DLD1 (cell line): Measurements from ENCODE around the gene EREG.
"Not testable (repeated sequence)": the region's sequence is repeated elsewhere in the genome, so short reads cannot be mapped to it uniquely, and the experiment has no call there.

Source experiments
- in situ Hi-C: cut with HindIII; loops from 2 replicates; pipeline ENCODE4 v1.10.0; 2017; ENCODE audit warnings: low sequenced_read_pairs

The EREG gene

DNA sequence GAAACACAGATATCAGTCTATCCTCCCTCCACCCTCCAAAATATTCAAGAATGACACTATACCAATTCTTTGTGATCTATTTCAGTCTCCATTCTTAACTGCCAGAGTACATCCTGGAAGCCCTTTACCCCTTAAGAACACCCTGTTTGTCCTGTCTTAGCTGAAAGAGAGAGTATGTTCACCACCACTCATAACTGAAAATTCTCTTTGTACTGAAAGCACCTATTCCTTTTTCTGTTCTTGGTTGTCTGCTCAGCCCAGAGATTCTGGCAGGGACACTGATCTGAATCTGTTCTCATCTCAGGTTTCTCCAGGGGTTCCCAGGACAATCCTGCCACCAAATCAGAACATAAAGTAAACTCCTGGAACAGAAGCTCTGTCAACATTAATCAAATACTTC is 25.4 kb upstream of the EREG start:
- in situ Hi-C loops = no loop called here

DNA sequence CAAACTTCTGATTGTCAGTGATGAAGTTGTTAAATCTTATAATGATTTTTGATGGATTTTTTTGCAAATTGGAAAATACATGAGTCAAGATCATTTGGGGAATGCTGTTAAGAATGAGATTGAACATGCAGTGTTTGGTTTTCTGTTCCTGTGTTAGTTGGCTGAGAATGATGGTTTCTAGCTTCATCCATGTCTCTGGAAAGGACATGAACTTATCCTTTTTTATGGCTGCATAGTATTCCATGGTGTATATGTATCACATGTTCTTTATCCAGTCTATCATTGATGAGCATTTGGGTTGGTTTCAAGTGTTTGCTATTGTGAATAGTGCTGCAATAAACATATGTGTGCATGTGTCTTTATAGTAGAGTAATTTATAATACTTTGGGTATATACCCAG is 24.5 kb upstream of the EREG start:
- in situ Hi-C loops = not testable (repeated sequence)

DNA sequence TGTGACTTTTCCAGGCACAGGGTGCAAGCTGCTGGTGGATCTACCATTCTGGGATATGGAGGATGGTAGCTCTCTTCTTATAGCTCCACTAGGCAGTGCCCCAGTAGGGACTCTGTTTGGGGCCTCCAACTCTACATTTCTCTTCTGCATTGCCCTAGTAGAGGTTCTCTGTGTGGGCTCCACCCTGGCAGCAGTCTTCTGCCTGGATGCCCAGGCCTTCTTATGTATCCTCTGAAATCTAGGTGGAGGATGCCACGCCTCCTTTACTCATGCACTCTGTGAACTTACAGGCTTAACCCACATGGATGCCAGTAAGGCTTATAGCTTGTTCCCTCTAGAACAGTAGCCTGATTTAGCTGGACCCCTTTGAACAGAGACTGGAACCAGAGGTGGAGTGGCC is 20.9 kb upstream of the EREG start:
- in situ Hi-C loops = no loop called here

DNA sequence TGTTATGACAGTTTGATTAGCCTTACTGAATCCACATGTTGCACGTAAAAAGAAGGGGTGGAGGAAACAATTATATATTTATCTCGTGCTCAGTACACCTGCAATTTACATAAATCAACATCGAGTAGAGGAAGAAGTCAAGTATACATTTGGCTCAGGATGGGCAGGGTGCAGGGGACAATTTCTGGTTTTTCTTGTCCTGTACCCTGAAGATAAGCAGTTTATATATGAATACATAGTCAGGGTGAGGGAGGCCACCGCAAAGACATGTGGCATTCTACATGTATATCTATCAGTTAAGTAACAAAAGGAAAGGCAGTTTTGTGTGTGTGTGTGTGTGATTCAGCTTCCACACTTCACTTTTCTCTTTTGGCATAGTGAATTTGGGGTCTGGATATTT is 11.1 kb upstream of the EREG start:
- in situ Hi-C loops = no loop called here

DNA sequence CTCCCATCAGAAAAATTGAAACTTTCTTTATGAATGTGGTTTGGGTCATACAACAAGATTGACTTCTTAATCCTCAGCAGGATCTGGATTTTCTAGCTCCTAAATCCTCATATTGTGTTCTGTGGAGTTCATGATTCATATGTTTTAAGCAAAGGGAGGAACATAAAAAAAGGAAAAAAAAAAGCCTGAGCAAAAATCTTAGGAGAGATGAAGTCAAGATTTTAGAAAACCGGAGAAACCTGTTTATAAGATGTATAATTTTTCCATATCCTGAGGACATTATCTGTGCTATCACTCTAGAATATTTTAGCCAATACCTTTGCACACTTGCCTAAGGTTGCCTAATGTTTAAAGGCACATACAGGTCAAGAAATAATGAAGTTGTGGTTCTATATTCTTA is 7.0 kb upstream of the EREG start:
- in situ Hi-C loops = no loop called here

DNA sequence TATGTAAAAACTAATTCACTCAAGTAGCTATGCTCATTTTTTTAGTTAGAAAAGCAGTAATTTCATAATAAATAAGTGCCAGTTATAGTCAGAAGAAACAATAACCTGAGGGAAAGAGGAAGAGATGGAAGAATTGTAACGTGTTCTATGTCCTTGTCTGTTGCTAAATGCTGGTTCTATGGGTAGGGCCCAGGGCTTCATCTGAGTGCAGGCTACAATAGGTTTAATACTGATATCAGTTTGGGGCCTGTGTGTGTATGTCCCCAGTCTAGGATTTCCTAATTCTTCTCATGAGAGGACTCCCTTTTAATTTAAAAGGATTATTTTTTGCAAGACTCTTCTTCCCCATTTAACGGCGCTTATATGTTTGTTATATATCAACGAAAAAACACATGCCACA is 3.3 kb upstream of the EREG start:
- in situ Hi-C loops = no loop called here

DNA sequence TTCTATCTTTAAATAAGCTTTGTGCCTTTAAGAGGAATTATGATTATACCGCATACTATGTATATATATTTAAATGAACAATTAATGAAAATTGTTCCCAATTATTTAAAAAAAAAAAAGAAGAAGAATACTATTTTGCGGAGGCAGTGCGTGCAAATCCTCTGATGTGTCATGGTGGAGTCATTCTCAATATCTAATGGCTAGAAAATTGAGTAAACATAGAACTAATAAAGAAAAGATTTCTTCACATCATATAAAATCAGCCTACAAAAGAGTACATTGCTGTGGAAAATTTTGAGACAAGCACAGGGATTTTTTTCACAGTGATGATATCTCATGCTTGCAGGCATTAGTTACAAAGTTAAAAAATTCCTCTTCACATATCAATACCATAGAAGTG is 2.6 kb upstream of the EREG start:
- in situ Hi-C loops = no loop called here

DNA sequence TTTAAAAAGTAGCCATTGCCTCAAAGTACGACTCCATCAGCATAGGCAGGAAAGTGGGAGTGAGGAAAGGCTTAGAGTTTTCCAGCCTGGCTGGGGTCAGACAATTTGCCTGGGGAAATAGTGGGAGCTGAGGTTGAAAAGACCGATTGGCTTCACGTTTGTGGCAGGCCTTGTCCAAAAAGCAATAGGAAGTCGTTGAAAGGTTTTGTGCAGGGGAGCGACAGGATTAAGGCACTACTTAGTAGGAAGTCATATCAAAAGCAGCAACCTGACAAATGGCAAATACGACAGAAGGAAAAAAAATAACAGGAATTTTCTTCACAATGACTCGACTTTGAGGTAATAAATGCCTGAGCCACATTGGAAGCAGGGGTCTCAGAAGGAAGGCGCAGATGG is 691 bp upstream of the EREG start:
- in situ Hi-C loops = no loop called here

DNA sequence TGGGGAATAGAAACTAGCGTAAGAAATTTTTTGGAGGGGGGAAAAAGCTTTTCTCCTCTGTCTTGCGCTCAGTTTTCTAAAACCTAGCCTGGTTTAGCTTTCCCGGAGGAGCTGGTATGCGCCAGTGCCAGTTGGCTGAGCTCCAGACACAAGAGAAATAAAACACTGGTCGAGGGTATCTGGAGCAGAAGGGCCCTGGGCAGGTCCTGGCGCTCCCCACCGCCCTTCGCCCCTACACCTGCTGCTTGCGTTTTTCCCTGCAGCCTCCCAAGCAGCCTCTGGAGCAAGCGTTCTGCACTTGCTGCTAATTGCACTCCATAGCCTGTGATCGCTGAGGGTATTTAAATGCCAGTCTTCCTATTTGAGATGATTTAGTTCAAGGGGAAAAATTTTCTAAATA is 816 bp downstream of the EREG start:
- in situ Hi-C loops = no loop called here

DNA sequence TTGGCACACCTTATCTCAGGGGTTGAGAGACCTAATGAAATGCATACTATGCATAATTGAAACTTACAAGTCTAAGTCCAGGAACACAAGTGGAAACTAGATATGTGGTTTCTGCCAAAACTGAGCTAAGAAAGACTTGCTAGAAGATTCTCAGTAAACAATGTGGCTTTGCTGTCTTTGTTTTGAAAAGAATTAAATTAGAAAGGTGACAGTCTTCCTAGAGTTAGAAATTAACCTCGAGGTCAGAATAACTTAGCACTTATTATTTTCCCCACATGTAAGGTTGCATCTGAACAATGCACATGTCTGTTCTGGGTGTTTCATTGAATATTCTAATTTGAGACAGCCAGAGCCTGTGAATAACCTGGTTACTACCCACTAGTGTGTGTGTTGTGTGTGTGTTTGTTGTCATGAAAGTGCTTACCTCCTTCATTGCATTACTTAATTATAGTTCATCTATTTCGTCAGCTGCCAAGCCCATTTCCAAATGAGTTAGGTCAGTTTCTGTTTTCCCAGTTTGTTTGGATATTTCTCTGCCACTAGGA is 1.5 kb downstream of the EREG start:
- in situ Hi-C loops = no loop called here

DNA sequence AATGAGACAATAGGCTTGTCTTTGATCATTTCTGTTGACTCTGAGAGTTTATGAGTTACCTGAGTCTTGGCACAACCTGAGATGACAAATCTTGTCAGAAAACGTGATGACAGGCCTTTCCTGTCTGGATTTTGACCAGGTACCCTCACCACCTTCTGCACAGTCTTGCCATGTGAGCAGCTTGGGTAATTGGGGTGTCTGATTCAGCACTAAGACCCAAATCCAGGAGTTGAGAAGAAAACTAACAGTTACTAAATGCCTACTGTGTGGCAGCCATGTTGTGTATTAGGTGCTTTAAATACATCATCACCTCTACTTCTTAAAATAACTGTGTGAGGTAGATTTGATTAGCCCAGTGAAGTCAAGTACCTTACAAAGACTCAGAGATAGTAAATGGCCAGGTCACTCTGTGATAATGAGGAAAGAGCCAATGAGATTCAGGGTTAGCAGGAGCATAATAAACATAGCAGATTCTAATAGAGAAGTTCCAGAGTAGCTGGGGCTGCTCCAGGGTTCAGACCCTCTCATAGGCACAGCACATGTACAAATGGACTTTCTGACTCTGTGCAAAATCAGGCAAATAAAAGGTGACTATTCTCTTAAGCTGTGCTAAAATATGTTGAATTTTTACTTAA is 2.8 kb downstream of the EREG start:
- in situ Hi-C loops = no loop called here

DNA sequence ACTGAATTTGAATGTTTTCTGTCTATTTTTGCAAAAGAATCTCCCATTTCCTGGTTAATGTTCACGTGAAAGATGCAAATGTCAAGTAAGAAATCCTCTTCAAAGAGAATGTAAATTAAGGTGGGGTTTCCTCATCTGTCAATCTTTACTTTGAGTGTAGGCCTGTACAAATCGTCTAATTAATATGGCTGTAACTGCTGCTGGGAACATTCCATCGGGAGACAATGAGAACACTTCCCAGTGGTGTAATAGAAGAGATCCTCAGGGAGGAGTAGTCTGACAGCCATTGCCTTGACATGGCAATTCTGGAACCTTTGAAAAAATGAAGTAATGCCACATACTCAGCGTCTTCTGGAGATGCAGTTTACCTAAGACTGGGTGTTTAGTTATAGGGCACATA is 3.7 kb downstream of the EREG start:
- in situ Hi-C loops = no loop called here

DNA sequence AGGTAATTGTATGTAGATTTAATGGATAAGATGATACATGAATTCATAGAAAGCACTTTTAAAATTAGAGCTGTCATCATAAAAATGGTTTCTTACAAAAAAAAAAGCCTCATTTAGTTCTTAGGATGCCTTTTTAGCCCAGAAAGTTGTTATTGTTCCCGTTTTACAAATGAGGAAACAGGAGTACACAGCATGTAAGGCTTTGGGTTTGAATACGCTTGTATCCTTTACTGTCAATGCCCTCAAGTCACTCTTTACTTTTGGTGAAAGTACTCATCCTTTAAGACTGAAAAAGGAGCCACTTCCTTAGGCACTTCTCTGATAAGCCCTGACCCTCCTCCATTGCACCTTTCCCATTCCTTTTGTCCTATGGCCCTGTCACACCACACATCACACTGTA is 4.9 kb downstream of the EREG start:
- in situ Hi-C loops = loop anchor here (10.0 kb wide), 1 partner anchor 175 kb away; no protein-coding TSS in a partner anchor

DNA sequence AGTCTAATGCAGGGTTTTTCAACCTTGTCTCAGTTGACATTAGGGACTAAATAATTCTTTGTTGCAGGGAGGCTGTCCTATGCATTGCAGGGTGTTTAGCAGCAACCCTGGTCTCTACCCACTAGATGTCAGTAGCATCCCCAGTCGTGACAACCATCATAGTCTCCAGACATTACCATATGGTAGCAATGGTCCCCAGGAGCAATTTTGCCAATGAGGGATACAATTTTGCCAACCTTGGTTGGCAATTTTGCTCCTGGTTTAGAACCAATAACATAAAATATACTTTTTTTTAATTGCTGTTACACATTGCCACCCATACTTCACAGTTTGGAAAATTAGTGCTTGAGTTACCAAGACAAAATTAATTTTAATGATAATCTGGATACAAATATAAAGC is 6.0 kb downstream of the EREG start:
- in situ Hi-C loops = loop anchor here (10.0 kb wide), 1 partner anchor 174 kb away; no protein-coding TSS in a partner anchor

DNA sequence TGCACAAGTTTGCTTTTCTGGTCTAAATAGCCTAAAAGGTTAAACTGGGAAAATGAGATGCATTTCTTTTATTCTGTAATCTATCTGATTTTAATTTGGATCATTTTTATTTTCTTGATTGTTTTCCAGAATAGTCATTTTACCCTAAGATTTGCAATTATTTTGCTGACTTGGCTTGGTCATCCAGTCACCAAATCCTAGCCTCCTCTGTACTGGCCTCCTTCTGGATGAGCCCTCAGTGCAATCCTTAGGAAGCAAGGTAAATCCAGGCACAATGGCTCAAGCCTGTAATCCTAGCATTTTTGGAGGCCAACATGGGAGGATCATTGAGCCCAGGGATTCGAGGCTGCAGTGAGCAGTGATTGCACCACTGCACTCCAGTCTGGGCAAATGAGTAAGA is 9.2 kb downstream of the EREG start:
- in situ Hi-C loops = loop anchor here (10.0 kb wide), 1 partner anchor 171 kb away; no protein-coding TSS in a partner anchor

DNA sequence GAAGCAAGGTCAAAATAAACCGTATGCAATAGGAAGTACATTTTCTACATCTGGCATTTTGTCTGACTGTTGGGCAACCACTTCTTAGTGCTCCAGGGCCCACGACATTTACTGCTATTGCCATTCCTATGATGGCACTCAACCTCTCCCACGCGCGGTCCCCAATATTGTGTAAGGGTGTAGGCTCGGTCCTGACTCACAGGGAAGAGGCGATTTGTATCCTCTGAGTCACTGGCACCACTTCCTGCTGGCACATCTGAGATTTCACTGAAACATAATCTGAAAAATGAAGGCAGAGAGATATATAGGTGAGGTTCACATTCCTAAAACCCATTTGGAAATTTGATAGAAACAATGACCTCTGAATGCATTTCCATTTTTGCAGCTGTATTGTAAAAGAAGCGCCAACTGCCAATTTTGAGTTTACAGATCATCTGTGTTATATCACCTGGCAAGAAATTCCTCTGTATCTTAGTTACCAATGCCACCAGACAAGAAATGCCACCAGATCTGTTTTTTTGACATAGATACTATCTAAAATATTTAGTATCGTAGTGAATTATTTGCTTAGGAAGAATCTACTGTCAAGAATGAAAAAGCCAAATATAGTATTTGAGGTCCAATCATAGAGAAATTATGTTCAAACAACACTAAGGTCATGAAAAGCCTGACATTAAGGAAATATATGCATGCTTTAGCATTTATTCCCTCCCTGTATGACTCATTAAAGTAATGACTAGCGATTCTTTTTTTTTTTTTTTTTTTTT is 9.8 kb downstream of the EREG start:
- in situ Hi-C loops = loop anchor here (5.0 to 10.0 kb wide), 2 partner anchors 170 to 248 kb away; no protein-coding TSS in a partner anchor

DNA sequence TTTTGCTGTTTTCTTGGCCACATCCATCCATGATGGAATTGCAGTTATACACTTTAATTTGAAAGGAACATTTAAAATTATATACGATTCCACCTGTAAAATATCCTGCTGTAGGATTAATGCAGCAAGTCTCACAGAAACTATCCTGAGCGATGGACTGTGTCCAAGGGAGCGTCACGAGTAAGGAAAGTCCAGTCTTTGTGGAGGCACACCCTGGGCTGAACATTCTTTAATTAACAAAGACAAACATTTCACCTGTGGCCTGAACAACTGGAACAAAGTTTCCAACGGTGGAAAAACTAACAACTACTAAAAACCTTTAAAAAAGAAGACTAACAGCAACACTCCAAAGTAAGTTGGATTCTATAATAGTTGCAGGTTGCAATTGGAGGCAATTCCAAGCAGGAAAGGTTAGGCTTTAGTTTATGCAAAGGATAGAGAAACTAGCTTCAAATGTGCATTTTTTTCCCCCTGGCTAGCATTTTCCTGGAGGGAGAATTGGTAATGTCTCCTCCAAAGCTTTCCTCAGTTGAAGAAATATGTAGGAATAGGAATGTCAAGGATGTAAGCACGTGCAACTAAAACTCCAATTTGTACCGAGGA is 11.0 kb downstream of the EREG start:
- in situ Hi-C loops = loop anchor here (5.0 to 10.0 kb wide), 2 partner anchors 169 to 246 kb away; no protein-coding TSS in a partner anchor

DNA sequence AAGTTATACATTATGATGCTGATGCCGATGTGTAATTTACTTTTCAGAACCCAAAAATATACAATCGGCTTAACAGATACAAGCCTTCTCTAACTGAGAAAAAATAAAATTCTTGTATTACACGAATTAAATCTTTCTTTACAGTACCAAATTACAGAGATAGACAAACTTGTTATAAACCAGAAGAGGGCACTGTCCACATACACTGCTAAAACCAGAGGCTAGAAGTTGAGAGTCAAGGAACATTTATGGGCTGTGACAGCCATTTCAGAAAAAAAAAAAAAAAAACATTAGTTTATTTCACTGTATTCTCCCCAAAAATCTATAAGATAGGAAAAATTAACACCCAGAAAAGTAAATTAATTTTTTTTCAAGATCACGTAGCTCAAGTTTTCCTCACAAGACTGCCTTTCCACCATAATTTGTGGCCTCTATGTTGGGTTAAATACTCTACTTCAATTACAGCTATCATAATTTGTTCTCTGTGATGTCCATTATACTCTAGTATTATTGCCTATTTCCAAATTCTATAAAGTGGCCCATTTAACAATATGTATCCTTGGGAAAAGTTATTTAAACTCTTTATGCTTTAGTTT is 12.0 kb downstream of the EREG start:
- in situ Hi-C loops = loop anchor here (5.0 to 10.0 kb wide), 2 partner anchors 168 to 245 kb away; no protein-coding TSS in a partner anchor

DNA sequence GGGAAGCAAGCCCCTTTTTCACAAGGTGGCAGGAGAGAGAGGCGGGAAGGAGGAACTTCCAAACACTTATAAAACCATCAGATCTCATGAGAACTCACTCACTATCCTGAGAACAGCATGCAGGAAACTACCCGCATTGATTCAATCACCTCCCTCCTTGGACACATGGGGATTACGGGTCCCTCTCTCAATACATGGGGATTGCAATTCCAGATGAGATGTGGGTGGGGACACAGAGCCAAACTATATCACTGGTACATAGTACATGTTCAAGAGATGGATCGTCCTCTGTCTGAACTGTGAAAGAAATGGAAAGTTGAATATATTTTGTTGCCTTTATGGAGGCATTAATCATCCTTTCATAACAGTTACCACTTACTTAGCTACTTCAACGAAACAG is 12.8 kb downstream of the EREG start:
- in situ Hi-C loops = loop anchor here (5.0 to 10.0 kb wide), 2 partner anchors 167 to 245 kb away; no protein-coding TSS in a partner anchor

DNA sequence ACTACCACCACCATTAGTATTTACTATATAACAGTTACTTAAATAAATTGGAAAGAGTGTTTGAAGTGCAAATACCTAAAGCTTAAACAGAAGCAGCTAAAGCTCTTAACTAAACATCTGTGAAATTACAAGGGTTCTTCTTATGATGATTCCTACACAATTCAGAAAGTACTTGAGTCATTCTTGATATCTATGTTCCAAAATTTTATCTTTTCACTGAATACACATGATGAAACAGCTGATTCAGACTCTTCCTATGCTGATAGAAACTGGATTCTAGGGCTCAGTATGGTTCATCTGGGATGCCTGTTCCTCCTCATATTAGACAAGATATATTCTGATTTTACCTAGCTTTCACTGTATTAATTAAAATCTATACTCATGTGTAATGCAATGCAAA is 13.6 kb downstream of the EREG start:
- in situ Hi-C loops = loop anchor here (5.0 to 10.0 kb wide), 2 partner anchors 166 to 244 kb away; no protein-coding TSS in a partner anchor

DNA sequence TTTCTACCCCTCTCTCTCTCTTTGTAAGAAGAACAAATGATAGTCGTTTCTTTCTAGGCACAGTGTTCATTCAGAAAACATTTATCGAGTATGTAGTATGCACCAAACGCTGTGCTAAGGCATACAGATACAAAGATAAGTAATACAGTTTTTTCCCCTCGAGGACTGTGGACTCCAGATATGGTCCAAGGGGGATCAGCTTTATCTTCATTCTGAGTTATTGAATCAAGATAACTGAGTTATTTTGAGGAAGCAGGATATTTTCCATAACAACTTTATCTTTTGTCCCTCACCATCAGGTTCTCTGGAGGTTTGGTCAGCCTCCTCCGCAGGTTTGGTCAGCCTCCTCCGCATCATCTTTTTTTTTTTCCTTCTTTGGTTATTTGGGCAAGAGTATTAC is 15.0 kb downstream of the EREG start:
- in situ Hi-C loops = loop anchor here (5.0 to 10.0 kb wide), 2 partner anchors 165 to 242 kb away; no protein-coding TSS in a partner anchor
